NCI-H1930 (cell line): ENCODE data around the gene UPB1.
"Not testable (repeated sequence)": the region's sequence is repeated elsewhere in the genome, so short reads cannot be mapped to it uniquely, and the experiment has no call there.

ENCODE experiments used
- DNase-seq, 2 experiments: peaks; one replicate each; lab custom pipeline; 2025; lab: John Stamatoyannopoulos, UW

The UPB1 gene

DNA sequence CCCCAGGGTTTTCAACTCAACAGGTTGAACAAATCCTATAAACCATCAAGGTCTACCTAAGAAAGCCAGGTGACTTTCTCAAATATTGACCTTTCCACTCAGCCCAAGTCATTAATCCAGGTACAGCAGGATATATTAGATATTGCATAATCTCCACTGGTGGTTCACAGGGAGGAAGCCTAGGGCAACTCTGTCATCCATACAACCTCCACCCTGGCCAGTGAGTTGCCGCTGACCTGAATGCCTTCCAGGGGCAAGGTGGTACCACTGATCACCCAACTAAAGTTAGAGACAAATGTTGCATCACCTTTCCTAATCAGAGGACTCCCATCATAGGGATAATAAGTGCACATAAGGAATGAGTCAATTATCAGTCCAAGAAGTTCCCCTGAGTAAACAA is 36.9 kb downstream of the UPB1 start:
- DNase-seq: no peak

DNA sequence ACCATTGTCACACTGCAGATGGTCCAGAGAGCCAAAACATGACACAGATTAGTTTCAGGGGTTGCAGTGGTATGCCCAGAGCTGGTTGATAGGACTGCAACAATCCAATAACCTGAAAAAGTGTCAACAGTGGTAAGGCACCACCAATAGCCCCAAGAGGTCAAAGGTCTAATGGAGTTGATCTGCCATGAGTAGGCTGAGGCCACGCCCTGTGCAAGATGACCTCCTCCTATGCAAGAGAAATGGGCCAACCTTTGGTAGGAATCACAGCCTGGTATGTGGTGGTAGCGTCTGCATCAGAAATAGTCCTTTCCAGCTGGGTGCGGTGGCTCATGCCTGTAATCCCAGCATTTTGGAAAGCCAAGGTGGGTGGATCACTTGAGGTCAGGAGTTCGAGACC is 40.2 kb downstream of the UPB1 start:
- no peak for DNase-seq

DNA sequence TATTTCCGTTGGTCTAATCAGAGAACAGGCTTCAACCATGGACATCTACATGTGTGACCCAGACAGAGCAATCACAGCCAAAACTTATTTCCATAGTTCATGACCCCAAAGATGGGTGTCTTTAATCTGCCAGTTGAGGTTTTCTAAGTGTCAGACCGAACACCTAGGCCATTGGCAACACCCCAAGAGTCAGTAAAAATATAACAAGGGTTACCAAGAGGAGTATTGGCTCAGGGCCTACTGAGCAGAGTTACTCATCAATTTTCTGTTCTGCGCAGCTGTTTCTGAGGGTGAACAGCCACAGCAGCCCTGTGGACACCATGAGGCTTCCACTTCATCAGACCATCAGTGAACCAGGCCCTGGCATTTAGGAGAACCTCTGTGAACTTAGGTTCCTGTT is 41.0 kb downstream of the UPB1 start:
- no peak for DNase-seq

DNA sequence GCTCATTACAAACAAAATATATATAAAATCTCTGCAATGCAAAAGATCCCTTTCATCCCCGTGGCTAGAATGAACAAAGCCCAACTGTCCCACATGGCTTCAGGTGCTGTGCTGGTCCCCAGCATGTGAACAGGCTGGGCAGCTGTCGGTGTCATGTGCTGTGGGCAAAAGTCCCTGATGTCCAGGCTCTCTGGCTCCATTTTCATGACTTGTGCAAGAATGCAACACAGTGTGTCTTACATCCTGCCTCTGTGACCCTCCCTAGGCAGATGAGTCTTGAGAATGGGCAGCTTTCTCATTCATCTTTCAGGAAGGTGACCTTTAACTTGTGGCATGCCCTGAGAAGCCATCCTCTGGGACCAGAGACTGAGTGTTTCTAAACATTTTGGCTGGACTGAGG is 45.3 kb downstream of the UPB1 start:
- no peak for DNase-seq

DNA sequence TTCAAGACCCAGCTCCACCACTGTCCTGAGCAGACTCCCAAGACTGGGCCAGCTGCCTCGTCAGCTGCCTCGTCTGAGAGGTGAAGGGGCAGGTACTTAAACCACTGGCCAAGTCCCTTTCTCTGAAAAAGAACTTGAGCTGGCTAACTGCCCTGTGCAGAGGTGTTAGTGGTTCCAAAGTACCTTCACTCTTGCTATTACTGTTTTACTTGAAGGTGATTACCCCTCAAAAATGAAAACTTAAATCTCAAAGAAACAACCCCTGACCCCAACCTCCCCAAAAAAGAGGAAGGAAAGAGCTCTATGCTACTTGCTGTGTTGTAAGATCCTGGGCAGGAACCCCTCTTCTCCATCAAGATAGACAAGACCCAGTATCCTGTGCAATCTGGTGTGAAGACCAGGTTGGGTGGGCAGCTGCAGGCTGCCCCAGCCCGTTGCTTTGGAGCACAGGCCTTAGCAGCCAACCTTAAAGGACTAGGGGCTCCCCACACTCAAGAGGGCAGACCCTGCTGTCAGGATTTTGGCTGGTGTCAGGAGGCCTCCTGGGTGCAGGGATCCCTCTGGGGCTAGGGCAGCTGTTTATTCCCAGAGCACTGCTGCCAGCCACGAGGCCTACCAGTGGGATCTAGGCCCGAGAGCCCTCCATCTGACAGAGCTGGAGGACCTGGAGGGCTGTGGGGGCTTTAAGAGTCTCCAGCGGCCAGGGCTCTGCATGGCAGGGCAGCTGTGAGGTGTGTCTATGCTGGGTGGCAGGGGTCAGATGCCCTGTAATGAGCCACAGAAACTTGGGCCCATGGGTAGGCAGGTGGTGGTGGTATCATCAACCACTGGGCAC is 46.8 kb downstream of the UPB1 start:
- DNase-seq: no peak

DNA sequence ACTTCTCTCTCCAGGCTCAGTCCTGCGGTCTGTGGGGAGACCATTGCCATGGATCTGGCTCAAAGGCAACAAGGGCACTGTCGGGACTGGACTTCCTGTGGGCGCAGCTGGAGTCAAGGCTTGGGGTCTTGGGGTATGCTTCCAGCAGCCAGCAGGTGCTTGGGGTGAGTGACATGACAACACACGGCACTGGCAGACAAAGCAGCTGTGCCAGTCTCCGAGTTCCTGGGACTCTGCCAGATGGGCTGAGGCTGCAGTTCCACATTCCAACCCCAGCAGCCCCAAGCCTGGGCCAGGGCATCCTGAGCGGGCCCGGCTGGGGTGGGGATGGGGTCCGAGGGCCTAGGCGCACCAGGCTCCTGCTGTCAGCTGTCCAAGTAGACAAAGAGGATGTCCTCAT is 47.5 kb downstream of the UPB1 start:
- no peak for DNase-seq

DNA sequence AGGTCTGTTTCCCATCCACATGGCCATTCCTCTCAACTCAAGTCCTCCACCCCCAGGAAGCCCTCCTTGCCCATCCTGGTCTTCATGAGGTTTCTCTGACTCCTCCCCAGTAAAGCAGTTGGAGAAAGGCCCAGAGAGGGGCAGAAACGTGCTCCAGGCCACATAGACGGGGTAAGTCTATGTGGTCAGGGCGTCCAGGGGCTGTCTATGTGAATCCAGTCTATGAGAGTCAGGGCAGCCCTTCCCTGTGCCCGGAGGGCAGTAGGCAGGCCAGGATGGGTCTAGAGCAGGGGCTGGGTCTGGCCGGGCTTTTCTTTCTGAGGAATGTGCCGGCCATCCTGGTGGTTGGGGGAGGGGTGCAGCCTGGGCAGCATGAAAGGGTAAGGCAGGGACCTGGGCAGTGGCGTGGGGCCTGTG is 48.1 kb downstream of the UPB1 start:
- DNase-seq: no peak

DNA sequence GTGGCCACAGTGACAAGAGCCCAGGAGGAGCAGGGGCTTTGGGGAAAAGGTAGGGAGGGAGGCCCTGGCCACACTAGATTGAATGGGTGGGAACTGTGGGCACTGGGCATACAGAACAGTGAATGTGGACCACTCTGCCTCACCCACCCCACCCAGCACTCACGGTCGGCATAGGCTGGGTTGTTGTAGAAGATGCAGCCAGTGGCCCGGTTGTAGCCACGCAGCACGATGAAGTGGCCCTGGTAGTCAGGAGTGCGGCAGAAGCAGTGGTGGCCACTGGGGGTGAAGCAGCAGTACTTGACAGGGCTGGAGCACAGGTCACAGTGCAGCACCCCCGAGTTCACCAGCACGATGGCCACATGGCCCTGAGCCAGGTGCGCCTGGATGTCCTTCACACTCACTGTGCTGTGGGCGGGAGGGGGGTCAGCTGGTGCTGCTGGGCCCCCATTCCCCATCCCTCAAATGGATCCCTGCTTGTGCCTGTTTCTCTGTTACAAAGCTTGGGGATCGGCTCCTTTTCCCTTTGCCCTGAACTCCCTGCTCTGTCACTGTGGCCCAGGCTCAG is 48.6 kb downstream of the UPB1 start:
- DNase-seq: no peak

DNA sequence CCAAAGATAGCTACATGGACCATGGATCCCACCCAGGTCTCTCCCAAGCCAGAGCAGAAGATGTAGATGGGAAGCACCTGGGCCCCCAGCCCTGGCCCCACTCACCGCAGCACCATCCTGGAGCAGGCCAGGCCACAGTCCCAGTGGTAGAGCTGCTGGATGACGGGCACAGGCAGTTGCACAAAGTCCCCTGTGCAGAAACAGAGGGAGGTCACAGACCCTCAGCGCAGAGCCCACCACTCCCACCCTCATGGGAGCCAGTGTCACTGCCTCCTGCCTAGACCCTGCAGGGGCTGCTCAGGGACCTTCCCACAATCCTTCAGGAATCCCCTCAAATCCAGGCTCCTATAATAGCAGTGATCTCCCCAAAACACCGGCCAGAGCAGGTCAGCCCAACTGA is 53.7 kb downstream of the UPB1 start:
- no peak for DNase-seq

DNA sequence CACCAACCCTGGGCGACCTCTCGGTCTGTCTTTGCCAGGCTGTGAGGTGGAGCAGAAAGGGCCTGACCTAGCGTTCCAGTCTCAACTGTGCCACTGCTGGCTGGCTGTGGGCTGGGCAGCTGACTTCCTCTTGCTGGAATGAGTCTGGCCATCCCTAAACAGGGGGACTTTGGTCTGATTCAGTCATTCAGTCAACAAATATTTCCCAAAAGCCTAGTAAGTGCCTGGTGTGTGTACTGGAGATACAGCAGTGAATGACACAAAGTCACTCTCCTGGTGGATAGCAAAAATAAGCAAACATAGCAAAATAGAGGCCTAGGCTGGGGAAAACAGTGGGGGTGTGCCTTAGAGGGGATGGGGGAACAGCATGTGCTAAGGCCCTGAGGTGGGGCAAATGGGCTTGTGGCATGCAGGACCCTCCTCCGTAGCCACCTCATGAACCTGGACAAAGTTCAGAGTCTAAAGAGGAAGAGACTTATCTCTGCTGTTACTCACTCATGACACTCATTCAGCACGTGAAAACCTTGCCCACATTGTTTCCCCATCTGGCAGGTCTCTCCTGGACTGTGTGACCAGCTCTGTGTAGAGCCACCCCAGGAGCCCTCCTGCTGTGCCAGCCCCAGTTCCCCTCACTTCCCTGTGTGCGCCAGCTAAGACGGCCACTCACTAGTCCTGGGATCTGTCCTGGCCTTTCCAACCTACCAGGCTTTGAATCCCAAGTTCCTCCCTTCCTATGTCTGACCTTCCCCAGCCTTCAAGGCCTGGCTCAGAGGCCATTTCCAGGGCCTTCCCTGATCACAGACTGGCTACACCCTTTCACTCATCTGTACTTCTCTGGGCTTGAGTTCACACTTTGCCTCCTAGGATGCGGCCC is 55.1 kb downstream of the UPB1 start:
- no peak for DNase-seq

DNA sequence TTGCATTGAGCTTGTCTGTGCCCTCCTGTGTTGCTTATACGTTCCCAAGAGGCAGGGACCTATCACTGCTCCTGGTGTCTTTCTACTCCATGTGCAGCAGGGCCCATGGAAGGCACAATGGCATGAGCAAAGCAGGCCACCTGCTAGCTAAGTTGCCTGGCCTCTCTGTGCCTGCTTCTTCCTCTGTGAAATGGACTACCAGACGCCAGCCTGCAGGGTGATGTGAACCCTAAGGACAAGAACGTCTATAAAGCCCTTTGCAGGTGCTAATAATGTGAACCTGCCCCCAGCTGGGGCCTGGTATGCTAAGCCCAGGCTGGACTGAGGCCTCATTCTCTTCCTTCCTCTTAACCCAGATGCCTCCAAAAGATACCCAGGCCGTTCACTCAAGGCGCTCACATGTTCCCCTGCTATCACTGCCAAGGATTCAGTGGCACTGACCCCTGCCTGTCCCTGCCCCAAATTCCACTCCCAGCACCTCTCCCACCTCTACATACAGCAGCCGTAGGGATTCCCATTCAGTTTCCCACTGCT is 55.8 kb downstream of the UPB1 start:
- no peak for DNase-seq

DNA sequence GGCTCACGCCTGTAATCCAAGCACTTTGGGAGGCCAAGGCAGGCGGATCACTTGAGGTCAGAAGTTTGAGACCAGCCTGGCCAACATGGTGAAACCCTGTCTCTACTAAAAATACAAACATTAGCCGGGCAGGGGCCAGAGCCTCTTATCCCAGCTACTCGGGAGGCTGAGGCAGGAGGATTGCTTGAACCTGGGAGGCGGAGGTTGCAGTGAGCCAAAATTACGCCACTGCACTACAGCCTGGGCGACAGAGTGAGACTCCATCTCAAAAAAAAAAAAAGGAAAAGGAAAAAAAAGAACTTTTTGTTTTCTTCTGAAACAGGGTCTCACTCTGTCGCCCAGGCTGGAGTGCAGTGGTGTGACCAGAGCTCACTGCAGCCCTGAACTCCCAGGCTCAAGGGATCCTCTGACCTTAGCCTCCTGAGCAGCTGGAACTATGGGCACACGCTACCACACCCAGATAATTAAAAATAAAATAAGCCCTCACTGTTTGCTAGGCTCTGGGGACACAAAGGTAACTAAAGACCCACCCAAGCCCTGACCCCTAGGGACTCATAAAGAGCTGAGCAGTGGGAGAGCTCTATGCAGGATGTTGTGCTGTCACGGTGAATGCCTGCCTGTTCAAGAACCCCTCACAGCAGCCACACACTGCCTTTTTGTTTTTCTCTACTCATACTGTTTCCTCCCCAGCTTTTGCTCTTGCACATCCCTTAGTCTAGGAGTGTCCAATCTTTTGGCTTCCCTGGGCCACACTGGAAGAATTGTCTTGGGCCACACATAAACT is 57.6 kb downstream of the UPB1 start:
- DNase-seq: not testable (repeated sequence)

DNA sequence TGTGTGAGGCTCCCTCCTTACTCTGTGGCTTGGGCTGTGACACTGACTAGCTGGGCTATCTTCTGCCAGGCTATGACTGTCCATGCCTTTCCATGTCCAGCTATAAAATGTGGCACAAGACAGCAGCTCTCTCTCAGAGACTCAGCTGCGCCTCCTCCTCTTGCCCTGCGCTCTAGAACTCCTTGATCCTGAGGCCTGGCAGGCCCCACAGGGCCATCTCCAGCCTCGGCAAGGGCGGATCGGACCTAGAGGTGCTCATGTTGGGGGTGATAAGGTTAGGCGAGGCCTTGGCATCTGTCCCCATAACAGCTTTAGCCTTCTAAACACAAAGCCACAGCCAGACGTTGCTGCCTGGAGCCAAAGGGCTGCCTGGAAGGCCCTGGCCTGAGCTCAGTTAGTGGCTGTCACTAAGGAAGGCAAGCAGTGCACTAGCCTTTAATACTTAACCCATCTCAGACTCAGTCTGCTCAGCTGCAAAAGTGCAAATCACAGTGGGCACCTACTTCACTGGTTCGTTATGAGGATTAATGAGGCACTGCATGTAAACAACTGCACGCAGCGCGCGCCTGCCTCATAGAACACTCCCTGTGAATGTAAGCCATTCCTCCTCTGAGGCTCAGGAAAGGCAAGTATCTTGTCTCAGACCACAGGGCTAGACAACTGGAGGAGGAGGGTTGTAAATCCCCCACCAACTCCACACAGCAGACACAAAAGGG is 58.6 kb downstream of the UPB1 start:
- no peak for DNase-seq

DNA sequence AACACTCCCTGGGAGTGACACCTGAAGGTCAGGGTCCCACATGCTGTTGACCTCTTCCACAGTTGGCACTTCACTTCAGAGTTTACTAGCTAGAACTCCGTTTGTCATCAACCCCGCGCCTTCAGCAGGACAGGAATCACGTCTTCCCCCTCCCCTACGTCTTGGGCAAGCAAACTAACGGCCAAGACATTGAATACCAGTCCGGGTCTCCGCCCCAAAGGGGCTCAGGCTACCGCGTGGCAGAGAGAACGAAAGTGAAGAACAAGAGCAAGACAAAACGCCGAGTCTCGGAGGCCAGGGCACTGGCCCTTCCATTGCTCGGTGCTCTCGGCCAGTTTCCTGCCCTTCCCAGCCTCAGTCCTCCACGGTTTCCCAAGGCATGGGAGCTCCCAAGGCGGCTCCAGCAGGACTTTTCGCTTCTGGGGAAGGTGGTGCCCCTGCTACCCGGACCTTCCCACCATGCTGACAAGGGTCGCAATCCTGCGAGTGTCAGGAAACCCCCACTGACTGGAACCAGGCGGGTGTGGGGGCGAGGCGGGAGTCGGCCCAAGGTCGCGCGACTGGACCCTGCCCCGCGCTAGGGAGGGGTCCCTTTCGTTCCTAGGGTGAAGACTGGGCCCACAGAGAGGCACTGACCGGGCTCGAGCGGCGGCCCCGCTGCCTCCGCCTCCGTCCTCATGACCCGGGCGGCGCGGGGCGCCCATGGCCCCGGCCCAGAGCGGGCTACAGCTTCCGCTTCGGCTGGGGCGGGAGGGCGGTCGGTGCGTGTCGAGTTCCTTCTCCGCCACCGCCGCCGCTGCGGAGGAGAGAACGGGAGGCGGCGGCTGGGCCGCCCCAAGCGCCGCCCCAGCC is 59.4 kb downstream of the UPB1 start, which contains the start of gene GUCD1:
TSS of gene GUCD1 (minus strand) at position 826 of the 852 bp plus-strand sequence. CDS start at position 679, 147 bp downstream.
- no peak for DNase-seq

DNA sequence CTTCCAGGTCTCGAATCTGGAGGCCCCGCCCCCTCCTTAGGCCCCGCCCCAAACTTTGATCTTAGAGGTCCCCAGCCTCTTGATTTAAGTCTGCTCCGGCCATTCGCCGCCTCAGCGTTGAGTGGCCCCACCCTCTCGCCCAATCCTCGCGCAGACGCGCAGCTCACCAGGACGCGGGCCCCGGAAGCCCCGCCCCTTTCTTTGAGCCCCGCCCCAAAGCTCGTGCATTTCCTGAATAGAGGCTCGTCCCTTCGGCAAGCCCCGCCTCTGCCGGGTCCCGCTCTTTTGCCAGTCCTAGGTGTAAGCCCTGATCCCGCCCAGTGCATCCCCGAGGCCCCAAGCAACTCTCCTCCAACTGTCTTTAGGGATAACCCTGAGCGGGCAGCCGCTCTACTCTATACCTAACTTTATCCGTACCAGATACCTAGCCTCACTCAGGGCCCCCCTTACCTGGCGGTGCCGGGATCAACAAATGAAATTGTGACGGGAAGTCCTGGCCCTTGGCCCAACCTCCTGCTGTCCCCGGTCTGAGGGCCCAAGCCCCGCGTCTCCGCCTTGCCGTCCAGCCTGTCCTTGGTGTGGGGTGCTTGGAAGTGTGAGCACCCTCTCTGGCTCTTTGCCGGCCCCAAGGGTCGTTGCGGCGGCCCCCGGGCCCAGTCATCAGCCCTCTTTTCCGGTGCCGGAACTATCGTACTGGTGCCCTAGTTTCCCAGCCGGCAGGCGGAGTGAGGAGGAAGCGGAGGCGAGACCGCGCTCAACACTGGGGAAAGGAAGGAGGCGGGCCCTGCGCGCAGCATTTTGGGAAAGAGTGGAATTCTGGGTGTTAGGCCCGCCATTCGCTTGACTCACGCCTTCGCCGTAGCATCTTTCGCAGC is 60.3 kb downstream of the UPB1 start, which contains the start of gene SNRPD3:
TSS of gene SNRPD3 (plus strand) at position 835 of the 875 bp plus-strand sequence. CDS start 1,676 bp downstream, outside the sequence.
- peak; percentile 97 for DNase-seq

DNA sequence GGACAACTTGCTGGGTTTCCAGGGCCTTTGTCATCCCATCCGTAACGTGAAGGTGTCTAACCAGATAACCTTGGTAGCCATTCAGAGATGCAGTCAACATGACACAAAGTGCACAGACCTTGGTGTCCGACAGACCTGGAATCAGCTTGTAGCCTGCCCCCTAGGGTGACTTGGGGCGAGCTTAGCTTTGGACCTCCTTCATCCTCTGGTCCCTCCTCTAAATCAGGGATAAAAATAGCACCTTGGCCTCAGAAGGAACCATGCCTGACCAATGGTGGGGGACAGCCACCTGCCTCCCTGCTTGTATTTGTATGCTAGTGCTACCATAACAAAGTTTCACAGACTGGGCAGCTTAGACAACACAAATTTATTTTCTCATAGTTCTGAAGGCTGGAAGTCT is 64.3 kb downstream of the UPB1 start:
- no peak for DNase-seq

DNA sequence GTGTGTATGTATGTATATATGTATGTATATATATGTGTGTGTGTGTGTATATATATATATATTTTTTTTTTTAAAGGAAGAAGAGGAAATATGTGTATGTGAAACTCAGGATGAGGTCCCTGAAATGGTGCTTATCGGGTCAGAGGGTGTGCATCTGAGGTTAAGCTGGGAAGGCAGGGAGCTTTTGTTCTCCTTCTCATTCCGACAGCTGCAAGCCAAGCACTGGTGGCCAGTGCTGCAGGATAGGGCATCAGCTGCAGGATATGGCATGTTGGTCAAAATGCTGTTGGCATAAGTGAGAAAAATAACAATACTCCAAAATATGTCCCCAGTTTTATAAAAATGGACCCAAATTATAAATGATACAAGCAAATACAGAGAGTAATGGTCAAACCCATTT is 68.1 kb downstream of the UPB1 start:
- DNase-seq: no peak

DNA sequence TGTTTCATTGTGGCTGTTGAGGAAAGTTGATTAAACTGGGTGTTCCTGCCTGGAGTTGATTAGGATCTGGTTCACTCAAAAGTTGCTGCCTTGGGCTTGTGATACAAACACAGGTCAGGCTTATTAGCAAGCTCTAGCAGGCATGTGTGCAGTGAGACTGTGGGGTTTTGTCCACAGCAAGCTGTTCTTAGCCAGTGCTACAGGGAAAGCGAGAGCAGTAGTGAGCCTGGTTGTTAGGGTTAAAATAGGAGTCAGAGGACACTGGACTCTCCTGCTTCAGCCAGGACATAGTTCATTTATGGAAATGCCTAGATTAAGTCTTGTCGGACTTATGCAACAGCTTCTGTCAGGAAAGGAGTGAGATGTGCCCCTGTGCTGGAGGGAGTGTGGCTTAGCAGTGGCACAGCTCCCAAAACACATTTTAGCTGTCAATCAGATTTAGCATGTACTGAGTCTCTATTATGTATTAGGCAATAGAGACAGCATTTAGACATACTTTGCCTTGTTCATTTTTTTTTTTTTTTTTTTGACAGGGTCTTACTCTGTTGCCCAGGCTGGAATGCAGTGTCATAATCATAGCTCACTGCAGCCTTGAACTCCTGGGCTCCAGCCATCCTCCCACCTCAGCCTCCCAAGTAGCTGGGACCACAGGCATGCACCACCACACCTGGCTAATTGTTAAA is 69.4 kb downstream of the UPB1 start:
- no peak for DNase-seq
